Smooth muscle cell of bladder (primary cell): Measurements from ENCODE around the gene RNF208. TPM values are rescaled to one million over a fixed set of nuclear protein-coding genes. Genes with fewer than 3 reads are reported as not detected.

Experiments
- total RNA-seq: library from RNA; depleted of rRNA; stranded (reverse); fragments of >200 nt; gene quantifications from 2 replicates; pipeline ENCODE4 v1.2.3, GENCODE V29; 2014

The RNF208 gene
- under 0.01 and 0.18 TPM in 2 replicates for total RNA-seq

GRCh38 chr9:137222190-137223077 lies at the start of gene RNF208:
Gene RNF208, minus strand, starts transcription at chr9:137222240. Its CDS starts 1,028 bp downstream, at chr9:137221212.

GRCh38 chr9:137254624-137255447 lies 32.8 kb upstream of the RNF208 start, which contains the start of gene NELFB:
Gene NELFB, plus strand, starts transcription at chr9:137255327.

GRCh38 chr9:137251194-137251461 lies 29.1 kb upstream of the RNF208 start, which contains the start of gene STPG3:
Gene STPG3, plus strand, starts transcription at chr9:137251286. Its CDS starts 1 bp downstream, at chr9:137251287.

GRCh38 chr9:137240841-137241489 lies 18.9 kb upstream of the RNF208 start, which contains the start of gene TUBB4B:
Gene TUBB4B, plus strand, starts transcription at chr9:137241287. Its CDS starts 74 bp downstream, at chr9:137241361.

GRCh38 chr9:137230705-137231371 lies 8.8 kb upstream of the RNF208 start, which contains the start of gene SLC34A3:
Gene SLC34A3, plus strand, starts transcription at chr9:137230901. Its CDS starts 802 bp downstream, at chr9:137231703.

GRCh38 chr9:137227054-137227852 lies 5.2 kb upstream of the RNF208 start, which contains the start of gene RNF224:
Gene RNF224, plus strand, starts transcription at chr9:137227502. Its CDS starts 834 bp downstream, at chr9:137228336.

GRCh38 chr9:137224830-137225694 lies 3.0 kb upstream of the RNF208 start, which contains the start of gene CYSRT1:
Gene CYSRT1, plus strand, starts transcription at chr9:137225174. Its CDS starts 448 bp downstream, at chr9:137225622.

GRCh38 chr9:137205126-137206069 lies 16.6 kb downstream of the RNF208 start, which contains the start of the genes NDOR1 and TMEM203:
Gene NDOR1, plus strand, starts transcription at chr9:137205700. Its CDS starts 78 bp downstream, at chr9:137205778.
Gene TMEM203, minus strand, starts transcription at chr9:137205648. Its CDS starts 234 bp downstream, at chr9:137205414.

GRCh38 chr9:137200311-137201204 lies 21.5 kb downstream of the RNF208 start, which contains the start of gene TPRN:
Gene TPRN, minus strand, starts transcription at chr9:137200741. Its CDS starts 30 bp downstream, at chr9:137200711.

GRCh38 chr9:137188490-137189296 lies 33.3 kb downstream of the RNF208 start, which contains the start of the genes ANAPC2 and SSNA1:
Gene ANAPC2, minus strand, starts transcription at chr9:137188560. Its CDS starts 28 bp downstream, at chr9:137188532.
Gene SSNA1, plus strand, starts transcription at chr9:137188676. Its CDS starts 51 bp downstream, at chr9:137188727.

Other genes starting within 250 kb of the RNF208 start
- 2.3 and 14.1 TPM in 2 replicates for gene PTGDS, start 244.7 kb downstream of the RNF208 start, total RNA-seq
- 0.57 and 3.4 TPM in 2 replicates for gene LCNL1, start 239.2 kb downstream of the RNF208 start, total RNA-seq
- 6.6 and 7.5 TPM in 2 replicates for gene PAXX, start 229.8 kb downstream of the RNF208 start, total RNA-seq
- 5.0 and 7.8 TPM in 2 replicates for gene CLIC3, start 225.7 kb downstream of the RNF208 start, total RNA-seq
- gene ABCA2, start 194.0 kb downstream of the RNF208 start, total RNA-seq = 11.9 and 20.0 TPM in 2 replicates
- gene FUT7, start 190.2 kb downstream of the RNF208 start, total RNA-seq = not detected in 2 replicates
- gene NPDC1, start 176.1 kb downstream of the RNF208 start, total RNA-seq = 12.1 and 18.4 TPM in 2 replicates
- gene ENTPD2, start 168.2 kb downstream of the RNF208 start, total RNA-seq = not detected in 2 replicates
- gene SAPCD2, start 151.7 kb downstream of the RNF208 start, total RNA-seq = 0.43 and 0.55 TPM in 2 replicates
- gene UAP1L1, start 144.7 kb downstream of the RNF208 start, total RNA-seq = 7.7 and 14.3 TPM in 2 replicates
- gene MAN1B1, start 135.3 kb downstream of the RNF208 start, total RNA-seq = 73.2 and 87.0 TPM in 2 replicates
- gene DPP7, start 107.5 kb downstream of the RNF208 start, total RNA-seq = 68.8 and 81.6 TPM in 2 replicates
- under 0.01 TPM in 1 of 2 replicates, not detected in the other for gene GRIN1, start 83.1 kb downstream of the RNF208 start, total RNA-seq
- not detected in 2 replicates for gene LRRC26, start 52.2 kb downstream of the RNF208 start, total RNA-seq
- gene TMEM210, start 50.2 kb downstream of the RNF208 start, total RNA-seq = not detected in 2 replicates
- gene ANAPC2, start 33.7 kb downstream of the RNF208 start, total RNA-seq = 15.2 and 23.7 TPM in 2 replicates
- 60.9 and 66.0 TPM in 2 replicates for gene SSNA1, start 33.6 kb downstream of the RNF208 start, total RNA-seq
- 4.1 and 4.8 TPM in 2 replicates for gene TPRN, start 21.5 kb downstream of the RNF208 start, total RNA-seq
- gene TMEM203, start 16.6 kb downstream of the RNF208 start, total RNA-seq = 25.6 and 37.7 TPM in 2 replicates
- gene NDOR1, start 16.5 kb downstream of the RNF208 start, total RNA-seq = 2.3 and 2.9 TPM in 2 replicates
- 0.18 and 0.57 TPM in 2 replicates for gene CYSRT1, start 2.9 kb upstream of the RNF208 start, total RNA-seq
- not detected in 2 replicates for gene RNF224, start 5.3 kb upstream of the RNF208 start, total RNA-seq
- gene SLC34A3, start 8.7 kb upstream of the RNF208 start, total RNA-seq = not detected in 2 replicates
- 101 and 110 TPM in 2 replicates for gene TUBB4B, start 19.0 kb upstream of the RNF208 start, total RNA-seq
- not detected in 2 replicates for gene STPG3, start 29.0 kb upstream of the RNF208 start, total RNA-seq
- 30.2 and 47.7 TPM in 2 replicates for gene NELFB, start 33.1 kb upstream of the RNF208 start, total RNA-seq
- 11.0 and 13.5 TPM in 2 replicates for gene TOR4A, start 55.5 kb upstream of the RNF208 start, total RNA-seq
- gene NRARP, start 80.0 kb upstream of the RNF208 start, total RNA-seq = 0.09 and 0.14 TPM in 2 replicates
- 8.4 and 13.2 TPM in 2 replicates for gene EXD3, start 200.9 kb upstream of the RNF208 start, total RNA-seq
- 0.46 and 0.57 TPM in 2 replicates for gene NOXA1, start 201.2 kb upstream of the RNF208 start, total RNA-seq
- not detected in 2 replicates for gene ENTPD8, start 219.1 kb upstream of the RNF208 start, total RNA-seq
- gene NSMF, start 237.1 kb upstream of the RNF208 start, total RNA-seq = 10.4 and 15.5 TPM in 2 replicates